Type B pancreatic cell (in vitro differentiated cells): ENCODE results near the gene PRSS48. TPM values are rescaled to one million over a fixed set of nuclear protein-coding genes. Genes with fewer than 3 reads are reported as not detected.
"Not testable (repeated sequence)": the region's sequence is repeated elsewhere in the genome, so short reads cannot be mapped to it uniquely, and the experiment has no call there.

Experiments
- DNase-seq: peaks from one replicate; pipeline ENCODE4 v3.0.0; 2021; ENCODE audit warnings: mixed read lengths; ENCODE audit not compliant: unreplicated experiment; ENCODE audit errors: extremely low spot score
- H3K27ac Mint-ChIP-seq: 2 replicates; pipeline ENCODE4 v1.8.0; 2021; ENCODE audit warnings: mild to moderate bottlenecking, mixed read lengths
- H3K27me3 Mint-ChIP-seq: 2 replicates; pipeline ENCODE4 v1.8.0; 2021; ENCODE audit warnings: mixed read lengths
- H3K36me3 Mint-ChIP-seq: 2 replicates; pipeline ENCODE4 v1.8.0; 2021; ENCODE audit warnings: mixed read lengths
- H3K4me1 Mint-ChIP-seq: one replicate; pipeline ENCODE4 v1.8.0; 2021; ENCODE audit warnings: mixed read lengths; ENCODE audit not compliant: unreplicated experiment
- H3K4me3 Mint-ChIP-seq: 2 replicates; pipeline ENCODE4 v1.8.0; 2021; ENCODE audit warnings: mild to moderate bottlenecking, mixed read lengths
- H3K9me3 Mint-ChIP-seq: 2 replicates; pipeline ENCODE4 v1.8.0; 2021; ENCODE audit warnings: mixed read lengths
- CTCF ChIP-seq: fragments of 200-600 bp; sonication (generic); conservative IDR thresholded peaks from 2 replicates; pipeline ENCODE4 v1.5.0; 2021; ENCODE audit warnings: antibody characterized with exemption, mild to moderate bottlenecking
- total RNA-seq: library from RNA; stranded (reverse); gene quantifications from 2 replicates; pipeline ENCODE4 v1.2.1, GENCODE V29; 2021; ENCODE audit warnings: low replicate concordance

Gene PRSS48
- total RNA-seq, 1 donor from 2014 or later, result not detected

- H3K27me3 Mint-ChIP-seq, result no peaks in the 10 kb centered on the region
- peaks cover 1% of the 10 kb centered on the region for H3K36me3 Mint-ChIP-seq
- H3K9me3 Mint-ChIP-seq, result peaks cover 3% of the 10 kb centered on the region
- peaks cover 7% of the 10 kb centered on the region for H3K4me1 Mint-ChIP-seq
- H3K27ac Mint-ChIP-seq, result no peak overlapping the region
- no peak for DNase-seq
- H3K4me3 Mint-ChIP-seq, result no peak overlapping the region
- no peak for TF ChIP-seq CTCF
Measured at GRCh38 chr4:151233600-151233999, 43.4 kb upstream of the PRSS48 start.

GRCh38 chr4:151235373-151235772, 41.6 kb upstream of the PRSS48 start:
- not testable (repeated sequence) for H3K4me1 Mint-ChIP-seq, H3K27ac Mint-ChIP-seq, H3K36me3 Mint-ChIP-seq, DNase-seq, H3K9me3 Mint-ChIP-seq, H3K4me3 Mint-ChIP-seq, H3K27me3 Mint-ChIP-seq

GRCh38 chr4:151236036-151236435, 40.9 kb upstream of the PRSS48 start:
- H3K4me3 Mint-ChIP-seq, result no peak overlapping the region

GRCh38 chr4:151238477-151238876, 38.5 kb upstream of the PRSS48 start:
- DNase-seq, result no peak
- Mint-ChIP-seq H3K9me3 (no peaks in the 10 kb centered on the region), H3K36me3 (peaks cover 3% of the 10 kb centered on the region), H3K27me3 (no peaks in the 10 kb centered on the region), H3K27ac (no peak overlapping the region), H3K4me3 (no peak overlapping the region), H3K4me1 (peaks cover 5% of the 10 kb centered on the region)
- no peak for TF ChIP-seq CTCF

More at GRCh38 chr4:151236036-151236435, 40.9 kb upstream of the PRSS48 start:
- Mint-ChIP-seq H3K4me1 (peaks cover 9% of the 10 kb centered on the region), H3K9me3 (no peaks in the 10 kb centered on the region), H3K36me3 (peaks cover 3% of the 10 kb centered on the region), H3K27ac (no peak overlapping the region), H3K27me3 (no peaks in the 10 kb centered on the region)
- no peak for TF ChIP-seq CTCF
- DNase-seq, result no peak

GRCh38 chr4:151239608-151240007, 37.4 kb upstream of the PRSS48 start:
- H3K4me3 Mint-ChIP-seq, result no peak overlapping the region
- no peak overlapping the region for H3K27ac Mint-ChIP-seq
- TF ChIP-seq CTCF, result no peak
- peaks cover 5% of the 10 kb centered on the region for H3K4me1 Mint-ChIP-seq
- H3K9me3 Mint-ChIP-seq, result no peaks in the 10 kb centered on the region
- no peak for DNase-seq
- peaks cover 3% of the 10 kb centered on the region for H3K36me3 Mint-ChIP-seq
- H3K27me3 Mint-ChIP-seq, result no peaks in the 10 kb centered on the region

- TF ChIP-seq CTCF, result no peak
- Mint-ChIP-seq H3K27ac (no peak overlapping the region), H3K27me3 (no peaks in the 10 kb centered on the region), H3K36me3 (peaks cover 3% of the 10 kb centered on the region), H3K9me3 (no peaks in the 10 kb centered on the region), H3K4me1 (peaks cover 5% of the 10 kb centered on the region), H3K4me3 (no peak overlapping the region)
- no peak for DNase-seq
Measured at GRCh38 chr4:151242305-151242704, 34.7 kb upstream of the PRSS48 start.
